Erythroblast (primary cell): ENCODE measurements around the gene ING3.

Experiments
- GATA1 ChIP-seq: IDR thresholded peaks from 2 replicates; pipeline ENCODE4 v1.6.1; 2011; ENCODE audit warnings: low read depth, mild to moderate bottlenecking, control low read depth, low read length, moderate library complexity
- POLR2A ChIP-seq: IDR thresholded peaks from 2 replicates; pipeline ENCODE4 v1.6.1; 2011; ENCODE audit warnings: mild to moderate bottlenecking, low read length

- TF ChIP-seq POLR2A (no peak), GATA1 (no peak)
These were observed 31.5 kb downstream of the ING3 start for GRCh38 chr7:120981888-120982615.
